Measurements from ENCODE around the gene MPHOSPH10. TPM values are rescaled to one million over a fixed set of nuclear protein-coding genes. Genes with fewer than 3 reads are reported as not detected.
A peak's percentile ranks its signal among the peaks of the same experiment; 100 is the strongest.

MPHOSPH10 gene
- total and polyA plus RNA-seq, 2 of the 13 experiments (the other 11 are each of a cell fraction or from before 2014, with no cell fraction given), result 37.8 to 137 TPM

DNA sequence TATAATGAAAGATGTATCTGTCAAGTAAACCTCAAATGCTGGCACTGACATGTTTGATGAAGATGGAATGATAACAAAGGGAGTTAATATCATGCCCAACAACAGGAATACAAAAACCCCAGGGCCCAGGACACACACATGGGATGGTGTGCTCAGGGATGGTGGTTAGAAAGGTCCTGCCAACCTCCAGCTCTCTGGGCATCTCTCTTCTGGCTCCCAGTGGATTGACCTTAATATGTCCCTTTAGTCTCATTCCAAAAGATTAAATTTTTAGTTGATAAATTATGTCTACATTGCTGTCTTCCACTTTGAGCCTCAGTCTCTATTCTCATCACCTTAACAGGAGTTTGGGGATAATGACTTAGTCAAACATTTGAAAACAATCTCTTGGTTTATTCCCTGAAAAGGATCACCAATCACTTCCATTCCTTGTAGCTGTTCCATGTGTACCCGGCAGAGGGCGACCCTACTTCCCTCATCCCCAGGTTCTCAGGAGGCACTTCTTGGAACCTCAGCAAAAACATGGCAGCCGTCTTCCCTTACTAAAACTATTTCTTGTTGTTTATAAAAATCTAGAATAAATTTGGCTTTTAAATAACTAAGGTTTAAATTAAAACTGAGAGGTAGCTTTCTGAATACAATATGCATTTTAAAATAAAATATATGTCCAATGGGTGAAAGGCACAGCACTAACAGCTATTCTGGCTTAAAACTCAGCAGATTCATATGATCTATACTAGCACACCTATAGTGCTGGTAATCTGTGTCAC is 30.1 kb upstream of the MPHOSPH10 start (continued):
- TF ChIP-seq, protein P1, sequence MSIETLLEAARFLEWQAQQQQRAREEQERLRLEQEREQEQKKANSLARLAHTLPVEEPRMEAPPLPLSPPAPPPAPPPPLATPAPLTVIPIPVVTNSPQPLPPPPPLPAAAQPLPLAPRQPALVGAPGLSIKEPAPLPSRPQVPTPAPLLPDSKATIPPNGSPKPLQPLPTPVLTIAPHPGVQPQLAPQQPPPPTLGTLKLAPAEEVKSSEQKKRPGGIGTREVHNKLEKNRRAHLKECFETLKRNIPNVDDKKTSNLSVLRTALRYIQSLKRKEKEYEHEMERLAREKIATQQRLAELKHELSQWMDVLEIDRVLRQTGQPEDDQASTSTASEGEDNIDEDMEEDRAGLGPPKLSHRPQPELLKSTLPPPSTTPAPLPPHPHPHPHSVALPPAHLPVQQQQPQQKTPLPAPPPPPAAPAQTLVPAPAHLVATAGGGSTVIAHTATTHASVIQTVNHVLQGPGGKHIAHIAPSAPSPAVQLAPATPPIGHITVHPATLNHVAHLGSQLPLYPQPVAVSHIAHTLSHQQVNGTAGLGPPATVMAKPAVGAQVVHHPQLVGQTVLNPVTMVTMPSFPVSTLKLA (IDR thresholded peaks at IDR 0.05), result no peak
- TF ChIP-seq RFX1 (IDR thresholded peaks at IDR 0.05), result no peak
- peak; percentile 80; the same call in 1 of the 2 replicates for TF ChIP-seq ZNF644 (CRISPR knock-in tag; IDR thresholded peaks at IDR 0.05; ENCODE audit: low read depth)
- TF ChIP-seq ZNF225 (CRISPR knock-in tag; IDR thresholded peaks at IDR 0.05), result no peak
- no peak for TF ChIP-seq NR2F6 (IDR thresholded peaks at IDR 0.05)
- peak; percentile 17; the same call in 1 of the 2 replicates for TF ChIP-seq NR2F6 (CRISPR knock-in tag; IDR thresholded peaks at IDR 0.05)
- TF ChIP-seq ESRRA (CRISPR knock-in tag; IDR thresholded peaks at IDR 0.05; ENCODE audit: low read depth), result no peak
- no peak for TF ChIP-seq ZFP90 (CRISPR knock-in tag; IDR thresholded peaks at IDR 0.05; ENCODE audit: borderline replicate concordance)
- TF ChIP-seq TEAD3 (CRISPR knock-in tag; optimal IDR thresholded peaks at IDR 0.05; ENCODE audit: borderline replicate concordance), result peak; percentile 9
- peak; percentile 83 for TF ChIP-seq SMC3 (IDR thresholded peaks at IDR 0.05; ENCODE audit: low read length)
- TF ChIP-seq ERF (CRISPR knock-in tag; IDR thresholded peaks at IDR 0.05), result peak; percentile 53; the same call in 1 of the 2 replicates
- TF ChIP-seq FOXA3 (CRISPR knock-in tag; IDR thresholded peaks at IDR 0.05), result 0 out of 2 replicates have a peak, but pooled peaks have one; percentile 12
- TF ChIP-seq RAD21 (CRISPR knock-in tag; IDR thresholded peaks at IDR 0.05), result peak; percentile 72
- TF ChIP-seq ZKSCAN8 (CRISPR knock-in tag; IDR thresholded peaks at IDR 0.05; ENCODE audit: borderline replicate concordance), result peak; percentile 32; the same call in 1 of the 2 replicates
- TF ChIP-seq RARG (CRISPR knock-in tag; IDR thresholded peaks at IDR 0.05; ENCODE audit: low read depth), result no peak
- TF ChIP-seq MAFF (IDR thresholded peaks at IDR 0.05; ENCODE audit: low read depth, low read length), result 0 out of 2 replicates have a peak, but pooled peaks have one; percentile 10
